IMR-90 (cell line): Measurements from ENCODE around the gene PLCH1. TPM values are rescaled to one million over a fixed set of nuclear protein-coding genes. Genes with fewer than 3 reads are reported as not detected.

ENCODE experiments used
- ATAC-seq: fragments of 200-7000 bp; cut with Tn5 transposase; 2 replicates; pipeline ENCODE4 v1.9.1; 2020; ENCODE audit warnings: low read depth, mild to moderate bottlenecking, moderate library complexity
- BruUV-seq: library from RNA; stranded (reverse); fragments of 400-500 nt; replicated peaks from 2 replicates; lab custom pipeline; 2021; lab: Mats Ljungman, UMichigan
- CTCF ChIA-PET: fragments of 300-600 bp; formaldehyde crosslinking; extraction: SDS; loops from one replicate; lab custom pipeline; 2021; ENCODE audit warnings: antibody characterized with exemption; lab: Yijun Ruan, JAX
- POLR2A ChIA-PET: fragments of 300-600 bp; sonication (Branson Sonifier 250); formaldehyde crosslinking; loops from one replicate; lab custom pipeline; 2022; ENCODE audit warnings: antibody characterized with exemption; ENCODE audit not compliant: unreplicated experiment; lab: Charles Lee
- DNase-seq: peaks from one replicate; pipeline ENCODE4 v3.0.0; 2013
- H2AFZ ChIP-seq: replicated peaks from 2 replicates; pipeline ENCODE3; 2013; ENCODE audit warnings: low read length, mild to moderate bottlenecking; ENCODE audit not compliant: poor library complexity
- H2AK5ac ChIP-seq: 2 replicates; pipeline ENCODE4 v1.6.1; 2013; ENCODE audit warnings: low read depth, low read length, inconsistent platforms
- H2AK9ac ChIP-seq: replicated peaks from 2 replicates; pipeline ENCODE3; 2013; ENCODE audit warnings: mild to moderate bottlenecking, low read depth, low read length, moderate library complexity; ENCODE audit not compliant: poor library complexity
- H2BK120ac ChIP-seq: 2 replicates; pipeline ENCODE4 v1.6.1; 2013; ENCODE audit warnings: low read depth, low read length, inconsistent platforms
- H2BK15ac ChIP-seq: 3 replicates; pipeline ENCODE4 v1.6.1; 2013; ENCODE audit warnings: low read depth, low read length, inconsistent platforms
- H2BK20ac ChIP-seq: 2 replicates; pipeline ENCODE4 v1.6.1; 2013; ENCODE audit warnings: low read depth, mild to moderate bottlenecking, inconsistent platforms, low read length, moderate library complexity
- H2BK5ac ChIP-seq: 2 replicates; pipeline ENCODE4 v1.6.1; 2013; ENCODE audit warnings: mild to moderate bottlenecking, low read depth, low read length, inconsistent platforms; ENCODE audit not compliant: poor library complexity, severe bottlenecking
- H3K14ac ChIP-seq: replicated peaks from 2 replicates; pipeline ENCODE4 v1.6.1; 2013; ENCODE audit warnings: low read depth, low read length, inconsistent platforms
- H3K18ac ChIP-seq: 2 replicates; pipeline ENCODE4 v1.6.1; 2013; ENCODE audit warnings: low read depth, low read length, control low read depth
- H3K23ac ChIP-seq: 2 replicates; pipeline ENCODE4 v1.6.1; 2013; ENCODE audit warnings: low read depth, low read length, inconsistent platforms
- H3K27ac ChIP-seq: 2 replicates; pipeline ENCODE4 v1.5.1; 2013; ENCODE audit warnings: mild to moderate bottlenecking, control low read depth, low read length; ENCODE audit not compliant: insufficient read depth
- H3K27me3 ChIP-seq: 2 replicates; pipeline ENCODE4 v1.6.1; 2013; ENCODE audit warnings: low read length; ENCODE audit not compliant: control insufficient read depth, insufficient read depth
- H3K36me3 ChIP-seq: 2 replicates; pipeline ENCODE4 v1.6.1; 2013; ENCODE audit warnings: low read length, mixed read lengths; ENCODE audit not compliant: control insufficient read depth, insufficient read depth
- H3K4ac ChIP-seq: 2 replicates; pipeline ENCODE4 v1.6.1; 2013; ENCODE audit warnings: low read depth, low read length, inconsistent platforms
- H3K4me1 ChIP-seq: 2 replicates; pipeline ENCODE4 v1.6.1; 2013; ENCODE audit warnings: low read length, mixed read lengths; ENCODE audit not compliant: control insufficient read depth, insufficient read depth
- H3K4me2 ChIP-seq: 2 replicates; pipeline ENCODE4 v1.6.1; 2013; ENCODE audit warnings: low read depth, mild to moderate bottlenecking, control low read depth, low read length, moderate library complexity
- H3K4me3 ChIP-seq: 2 replicates; pipeline ENCODE4 v1.5.1; 2013; ENCODE audit warnings: low read depth, mild to moderate bottlenecking, control low read depth, low read length, moderate library complexity; ENCODE audit not compliant: insufficient read depth
- H3K56ac ChIP-seq: 2 replicates; pipeline ENCODE4 v1.6.1; 2013; ENCODE audit warnings: low read length, inconsistent platforms; ENCODE audit not compliant: insufficient read depth; ENCODE audit errors: extremely low read depth
- H3K79me1 ChIP-seq, 2 experiments: 2 replicates each; pipeline ENCODE4 v1.6.1; 2013; ENCODE audit warnings: low read length in 2 of 2, inconsistent platforms in 1 of 2, low read depth in 1 of 2
- H3K9ac ChIP-seq: 2 replicates; pipeline ENCODE4 v1.6.1; 2013; ENCODE audit warnings: low read depth, low read length, control low read depth
- H3K9me1 ChIP-seq: 2 replicates; pipeline ENCODE4 v1.6.1; 2013; ENCODE audit warnings: low read length, inconsistent platforms; ENCODE audit not compliant: insufficient read depth
- H3K9me3 ChIP-seq: 2 replicates; pipeline ENCODE4 v1.6.1; 2013; ENCODE audit warnings: low read length; ENCODE audit not compliant: control insufficient read depth, insufficient read depth
- H4K20me1 ChIP-seq: 2 replicates; pipeline ENCODE4 v1.6.1; 2013; ENCODE audit warnings: low read length, inconsistent platforms; ENCODE audit not compliant: insufficient read depth
- H4K5ac ChIP-seq: 2 replicates; pipeline ENCODE4 v1.6.1; 2013; ENCODE audit warnings: mild to moderate bottlenecking, low read depth, low read length, control low read depth
- H4K8ac ChIP-seq, 2 experiments: 2 replicates each; pipeline ENCODE4 v1.6.1; 2013; ENCODE audit warnings: low read depth in 2 of 2, low read length in 2 of 2, control low read depth in 1 of 2, inconsistent platforms in 1 of 2
- H4K91ac ChIP-seq: 2 replicates; pipeline ENCODE4 v1.6.1; 2013; ENCODE audit warnings: low read depth, low read length, inconsistent platforms; ENCODE audit not compliant: insufficient read depth
- CHD1 ChIP-seq: IDR thresholded peaks from 2 replicates; pipeline ENCODE4 v1.6.1; 2012; ENCODE audit warnings: low read depth, low read length, improper control_type of control experiment
- MAFK ChIP-seq: IDR thresholded peaks from 2 replicates; pipeline ENCODE4 v1.6.1; 2012; ENCODE audit warnings: low read depth, low read length, improper control_type of control experiment
- MXI1 ChIP-seq: IDR thresholded peaks from 2 replicates; pipeline ENCODE4 v1.6.1; 2012; ENCODE audit warnings: low read depth, mild to moderate bottlenecking, low read length, moderate library complexity, borderline replicate concordance
- POLR2A ChIP-seq: IDR thresholded peaks from 2 replicates; pipeline ENCODE4 v1.6.1; 2012; ENCODE audit warnings: mild to moderate bottlenecking, low read depth, low read length
- RCOR1 ChIP-seq: IDR thresholded peaks from 2 replicates; pipeline ENCODE4 v1.6.1; 2012; ENCODE audit warnings: mild to moderate bottlenecking, low read length, improper control_type of control experiment; ENCODE audit not compliant: insufficient replicate concordance
- RFX5 ChIP-seq: IDR thresholded peaks from 2 replicates; pipeline ENCODE4 v1.8.0; 2012; ENCODE audit warnings: low read depth, mild to moderate bottlenecking, low read length, moderate library complexity
- SMC3 ChIP-seq: fragments of 150-350 bp; IDR thresholded peaks from 2 replicates; pipeline ENCODE4 v1.6.1; 2016; ENCODE audit warnings: low read depth, mild to moderate bottlenecking, antibody characterized with exemption, low read length, moderate library complexity
- USF2 ChIP-seq: fragments of 150-350 bp; IDR thresholded peaks from 2 replicates; pipeline ENCODE4 v1.6.1; 2017; ENCODE audit warnings: mild to moderate bottlenecking, antibody characterized with exemption, low read length, low read depth
- dilution Hi-C: fragments of 300-500 bp; cut with HindIII; formaldehyde crosslinking; loops from one replicate; pipeline ENCODE4 v1.14.3; 2018; ENCODE audit warnings: low sequenced_read_pairs; ENCODE audit not compliant: unreplicated experiment
- in situ Hi-C: fragments of 300-500 bp; cut with MboI; formaldehyde crosslinking; loops from 3 replicates; pipeline ENCODE4 v1.14.3; 2019; ENCODE audit warnings: low sequenced_read_pairs, inconsistent platforms, mixed read lengths
- intact Hi-C: fragments of 100-400 bp; cut with micrococcal nuclease; formaldehyde crosslinking; loops from 2 replicates; pipeline ENCODE4 v1.10.0; 2022
- polyA plus RNA-seq, 3 experiments: library from polyadenylated mRNA; depleted of rRNA; stranded (reverse); fragments of >200 nt; gene quantifications; 2 replicates each; pipeline ENCODE4 v1.2.3, GENCODE V29; 2012; ENCODE audit warnings: low replicate concordance in 1 of 3
- total RNA-seq: library from RNA; depleted of rRNA; stranded (reverse); fragments of >200 nt; gene quantifications from 2 replicates; pipeline ENCODE4 v1.2.3, GENCODE V29; 2012

Gene PLCH1
- total and polyA plus RNA-seq, 2 of the 4 experiments (the other 2 are of a cell fraction): not detected

- dilution Hi-C loops: no loop called here
- no peak overlapping the region for H4K91ac ChIP-seq
- no peaks in the 10 kb centered on the region for H3K9me1 ChIP-seq
- no peaks in the 10 kb centered on the region for H3K27me3 ChIP-seq
- no peak overlapping the region for H2AFZ ChIP-seq
- no peak overlapping the region for H2BK15ac ChIP-seq
- no peak overlapping the region for H3K27ac ChIP-seq
- H3K18ac ChIP-seq: no peak overlapping the region
- no peaks in the 10 kb centered on the region for H3K9me3 ChIP-seq
- ATAC-seq: no peak
- no peak for TF ChIP-seq RFX5
- TF ChIP-seq CHD1: no peak
- no peak for TF ChIP-seq USF2
- TF ChIP-seq MXI1: no peak
- TF ChIP-seq RCOR1: no peak
- no peak for TF ChIP-seq SMC3
- TF ChIP-seq POLR2A: no peak
- no peak for TF ChIP-seq MAFK
- H3K4me3 ChIP-seq: no peak overlapping the region
- H3K79me1 ChIP-seq: no peaks in the 10 kb centered on the region
- POLR2A ChIA-PET: no interaction called here
- H2AK9ac ChIP-seq: no peak overlapping the region
- no TSS peak for BruUV-seq
- CTCF ChIA-PET: no interaction called here
- in situ Hi-C loops: no loop called here
- H3K56ac ChIP-seq: no peak overlapping the region
- H3K23ac ChIP-seq: no peak overlapping the region
- DNase-seq: no peak
- intact Hi-C loops: no loop called here
- no peak overlapping the region for H4K5ac ChIP-seq
- H4K8ac ChIP-seq: no peak overlapping the region
- no peaks in the 10 kb centered on the region for H4K20me1 ChIP-seq
- H3K4ac ChIP-seq: no peak overlapping the region
- no peak overlapping the region for H3K4me2 ChIP-seq
- no peaks in the 10 kb centered on the region for H3K36me3 ChIP-seq
- H2BK20ac ChIP-seq: no peak overlapping the region
- H3K9ac ChIP-seq: no peak overlapping the region
- no peak overlapping the region for H2AK5ac ChIP-seq
- no peak overlapping the region for H2BK5ac ChIP-seq
- no peak overlapping the region for H2BK120ac ChIP-seq
- no peak overlapping the region for H3K14ac ChIP-seq
- no peaks in the 10 kb centered on the region for H3K4me1 ChIP-seq
Observed at GRCh38 chr3:155690921-155691320, 54.0 kb downstream of the PLCH1 start.
